MCF 10A (cell line): ENCODE data around the gene GRIN3B. TPM values are rescaled to one million over a fixed set of nuclear protein-coding genes. Genes with fewer than 3 reads are reported as not detected.
A peak's percentile ranks its signal among the peaks of the same experiment; 100 is the strongest.

Experiments
- BruUV-seq: library from RNA; stranded (reverse); fragments of 400-500 nt; replicated peaks from 2 replicates; lab custom pipeline; 2021; lab: Mats Ljungman, UMichigan
- CTCF ChIA-PET: fragments of 300-600 bp; sonication (Branson Sonifier 250); formaldehyde crosslinking; extraction: SDS; loops from one replicate; lab custom pipeline; 2021; ENCODE audit warnings: antibody characterized with exemption, inconsistent platforms; lab: Yijun Ruan, JAX
- POLR2A ChIA-PET: fragments of 300-600, 350-650 bp; sonication (Branson Sonifier 250); formaldehyde crosslinking; extraction: SDS; loops from one replicate; lab custom pipeline; 2020; ENCODE audit warnings: antibody characterized with exemption, inconsistent platforms; lab: Yijun Ruan, JAX
- DNase-seq: peaks from one replicate; pipeline ENCODE4 v3.0.0-alpha.2; 2018; ENCODE audit not compliant: unreplicated experiment
- H3K27ac Mint-ChIP-seq: one replicate; pipeline ENCODE4 v1.8.0; 2022; ENCODE audit warnings: mild to moderate bottlenecking, low read depth, mixed read lengths; ENCODE audit not compliant: unreplicated experiment
- H3K27me3 Mint-ChIP-seq: one replicate; pipeline ENCODE4 v1.8.0; 2022; ENCODE audit warnings: mixed read lengths; ENCODE audit not compliant: insufficient read depth, unreplicated experiment
- H3K36me3 Mint-ChIP-seq: one replicate; pipeline ENCODE4 v1.8.0; 2022; ENCODE audit warnings: mild to moderate bottlenecking, moderate library complexity, mixed read lengths; ENCODE audit not compliant: insufficient read depth, unreplicated experiment
- H3K4me1 Mint-ChIP-seq: one replicate; pipeline ENCODE4 v1.8.0; 2022; ENCODE audit warnings: mixed read lengths; ENCODE audit not compliant: insufficient read depth, unreplicated experiment
- H3K4me3 Mint-ChIP-seq: one replicate; pipeline ENCODE4 v1.8.0; 2022; ENCODE audit warnings: mild to moderate bottlenecking, moderate library complexity, mixed read lengths; ENCODE audit not compliant: unreplicated experiment
- H3K9me3 Mint-ChIP-seq: one replicate; pipeline ENCODE4 v1.8.0; 2022; ENCODE audit warnings: mixed read lengths; ENCODE audit not compliant: unreplicated experiment
- intact Hi-C: fragments of 100-400 bp; cut with micrococcal nuclease; formaldehyde crosslinking; loops from 2 replicates; pipeline ENCODE4 v1.14.1; 2022
- total RNA-seq: library from RNA; stranded (reverse); gene quantifications from 2 replicates; pipeline ENCODE4 v1.2.3, GENCODE V29; 2022
- TF ChIP-seq, protein P1 (sequence below): fragments of 200-600 bp; IDR thresholded peaks from one replicate; pipeline ENCODE4 v1.8.0; 2022; ENCODE audit warnings: antibody characterized with exemption, mild to moderate bottlenecking; ENCODE audit not compliant: unreplicated experiment

The GRIN3B gene
- total RNA-seq, 1 experiment from 2014 or later: not detected

DNA sequence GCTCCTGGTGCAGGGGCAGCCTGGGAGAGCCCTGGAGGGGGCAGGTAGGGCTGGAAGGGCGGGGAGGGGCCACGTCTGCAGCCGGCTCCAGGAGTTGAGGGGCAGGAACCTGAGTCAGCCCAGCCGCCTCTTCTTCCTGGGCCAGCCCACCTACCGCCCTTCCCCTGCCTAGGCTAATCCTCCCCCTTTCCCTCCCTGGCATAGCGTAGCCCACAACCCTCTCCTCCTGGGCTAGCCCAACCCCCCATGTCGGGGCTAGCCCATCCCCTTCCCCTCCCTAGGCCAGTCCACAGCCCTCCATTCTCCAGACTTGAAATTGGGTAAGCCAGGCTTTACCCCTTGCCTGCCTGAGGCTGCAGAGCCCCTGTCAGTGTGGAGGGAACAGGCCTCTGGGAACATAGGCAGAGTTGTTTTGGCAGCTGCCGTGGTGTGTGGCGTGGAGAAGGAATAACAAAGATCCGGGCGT lies 36.7 kb upstream of the GRIN3B start:
- peaks cover 47% of the 10 kb centered on the region for H3K36me3 Mint-ChIP-seq
- no peak overlapping the region for H3K27ac Mint-ChIP-seq
- POLR2A ChIA-PET: no interaction called here
- CTCF ChIA-PET: interaction anchor here (0.6 kb wide), 1 partner anchor 176 kb away, joined by 3 read pairs; no protein-coding TSS in a partner anchor
- no peaks in the 10 kb centered on the region for H3K9me3 Mint-ChIP-seq
- H3K4me1 Mint-ChIP-seq: peaks cover 16% of the 10 kb centered on the region
- H3K27me3 Mint-ChIP-seq: no peaks in the 10 kb centered on the region
- H3K4me3 Mint-ChIP-seq: no peak overlapping the region
- DNase-seq: no peak
- intact Hi-C loops: no loop called here
- no TSS peak for BruUV-seq
- TF ChIP-seq, protein P1, sequence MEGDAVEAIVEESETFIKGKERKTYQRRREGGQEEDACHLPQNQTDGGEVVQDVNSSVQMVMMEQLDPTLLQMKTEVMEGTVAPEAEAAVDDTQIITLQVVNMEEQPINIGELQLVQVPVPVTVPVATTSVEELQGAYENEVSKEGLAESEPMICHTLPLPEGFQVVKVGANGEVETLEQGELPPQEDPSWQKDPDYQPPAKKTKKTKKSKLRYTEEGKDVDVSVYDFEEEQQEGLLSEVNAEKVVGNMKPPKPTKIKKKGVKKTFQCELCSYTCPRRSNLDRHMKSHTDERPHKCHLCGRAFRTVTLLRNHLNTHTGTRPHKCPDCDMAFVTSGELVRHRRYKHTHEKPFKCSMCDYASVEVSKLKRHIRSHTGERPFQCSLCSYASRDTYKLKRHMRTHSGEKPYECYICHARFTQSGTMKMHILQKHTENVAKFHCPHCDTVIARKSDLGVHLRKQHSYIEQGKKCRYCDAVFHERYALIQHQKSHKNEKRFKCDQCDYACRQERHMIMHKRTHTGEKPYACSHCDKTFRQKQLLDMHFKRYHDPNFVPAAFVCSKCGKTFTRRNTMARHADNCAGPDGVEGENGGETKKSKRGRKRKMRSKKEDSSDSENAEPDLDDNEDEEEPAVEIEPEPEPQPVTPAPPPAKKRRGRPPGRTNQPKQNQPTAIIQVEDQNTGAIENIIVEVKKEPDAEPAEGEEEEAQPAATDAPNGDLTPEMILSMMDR: no peak

DNA sequence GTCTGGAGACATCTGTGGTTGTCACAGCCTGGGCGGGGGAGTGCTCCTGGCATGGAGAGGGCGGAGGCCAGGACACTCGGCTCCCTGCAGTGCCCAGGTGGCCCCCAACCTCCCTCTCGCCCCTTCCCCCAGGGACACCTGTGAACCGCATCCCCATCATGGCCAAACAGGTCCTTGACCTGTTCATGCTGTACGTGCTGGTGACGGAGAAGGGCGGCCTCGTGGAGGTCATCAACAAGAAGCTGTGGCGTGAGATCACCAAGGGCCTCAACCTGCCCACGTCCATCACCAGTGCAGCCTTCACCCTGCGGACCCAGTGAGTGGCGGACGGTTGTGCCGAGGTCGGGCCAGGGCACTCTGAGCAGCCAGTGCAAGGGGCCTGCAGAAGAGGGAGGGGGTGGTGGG lies 36.1 kb upstream of the GRIN3B start:
- BruUV-seq: no TSS peak
- ChIA-PET CTCF (interaction anchor here (0.5 to 0.9 kb wide), 2 partner anchors 9 to 125 kb away, joined by 3 read pairs; no protein-coding TSS in a partner anchor), POLR2A (no interaction called here)
- no peak for DNase-seq
- intact Hi-C loops: no loop called here
- peaks cover 10% of the 10 kb centered on the region for H3K4me1 Mint-ChIP-seq
- peaks cover 53% of the 10 kb centered on the region for H3K36me3 Mint-ChIP-seq
- TF ChIP-seq, protein P1: no peak
- H3K9me3 Mint-ChIP-seq: no peaks in the 10 kb centered on the region
- no peak overlapping the region for H3K27ac Mint-ChIP-seq
- no peaks in the 10 kb centered on the region for H3K27me3 Mint-ChIP-seq
- no peak overlapping the region for H3K4me3 Mint-ChIP-seq

DNA sequence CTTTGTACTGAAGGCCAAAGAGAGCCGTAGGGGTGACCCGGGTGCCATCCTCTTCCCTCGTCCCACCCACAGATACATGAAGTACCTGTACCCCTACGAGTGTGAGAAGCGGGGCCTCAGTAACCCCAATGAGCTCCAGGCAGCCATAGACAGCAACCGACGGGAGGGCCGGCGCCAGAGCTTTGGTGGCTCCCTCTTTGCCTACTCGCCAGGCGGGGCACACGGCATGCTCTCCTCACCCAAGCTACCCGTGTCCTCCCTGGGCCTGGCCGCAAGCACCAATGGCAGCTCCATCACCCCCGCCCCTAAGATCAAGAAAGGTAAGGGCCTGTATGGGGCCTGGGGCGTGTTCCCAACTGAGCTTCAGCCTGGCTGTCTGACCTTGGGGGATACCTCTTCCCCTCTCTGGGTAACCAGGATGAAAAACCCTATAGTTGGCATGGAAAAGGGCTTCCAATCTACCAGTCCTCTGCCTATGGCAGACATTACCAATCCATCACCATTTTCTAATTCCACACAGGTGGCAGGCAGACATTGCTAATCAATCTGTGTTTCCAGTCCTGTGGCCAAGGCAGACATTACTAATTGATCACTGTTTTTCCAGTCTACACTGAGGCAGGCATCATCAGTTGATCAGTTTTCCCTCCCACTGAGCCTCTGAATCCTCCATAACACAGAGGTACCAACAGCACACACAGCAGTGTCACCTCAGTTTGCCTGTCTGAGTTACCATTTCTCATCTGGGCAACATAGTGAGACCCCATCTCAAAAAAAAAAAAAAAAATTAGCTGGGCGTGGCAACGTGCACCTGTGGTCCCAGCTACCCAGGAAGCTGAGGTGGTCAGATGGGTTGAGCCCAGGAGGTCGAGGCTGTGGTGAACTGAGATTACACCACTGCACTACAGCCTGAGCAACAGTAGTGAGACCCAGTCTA lies 35.2 kb upstream of the GRIN3B start:
- TF ChIP-seq, protein P1: no peak
- Mint-ChIP-seq H3K4me1 (peaks cover 4% of the 10 kb centered on the region), H3K36me3 (peaks cover 61% of the 10 kb centered on the region), H3K9me3 (no peaks in the 10 kb centered on the region), H3K4me3 (no peak overlapping the region), H3K27ac (no peak overlapping the region), H3K27me3 (no peaks in the 10 kb centered on the region)
- peak; percentile 21 for DNase-seq
- ChIA-PET POLR2A (no interaction called here), CTCF (interaction anchor here (0.6 to 0.9 kb wide), 3 partner anchors 8 to 18 kb away, joined by 3 read pairs; no protein-coding TSS in a partner anchor)
- intact Hi-C loops: no loop called here
- BruUV-seq: no TSS peak

DNA sequence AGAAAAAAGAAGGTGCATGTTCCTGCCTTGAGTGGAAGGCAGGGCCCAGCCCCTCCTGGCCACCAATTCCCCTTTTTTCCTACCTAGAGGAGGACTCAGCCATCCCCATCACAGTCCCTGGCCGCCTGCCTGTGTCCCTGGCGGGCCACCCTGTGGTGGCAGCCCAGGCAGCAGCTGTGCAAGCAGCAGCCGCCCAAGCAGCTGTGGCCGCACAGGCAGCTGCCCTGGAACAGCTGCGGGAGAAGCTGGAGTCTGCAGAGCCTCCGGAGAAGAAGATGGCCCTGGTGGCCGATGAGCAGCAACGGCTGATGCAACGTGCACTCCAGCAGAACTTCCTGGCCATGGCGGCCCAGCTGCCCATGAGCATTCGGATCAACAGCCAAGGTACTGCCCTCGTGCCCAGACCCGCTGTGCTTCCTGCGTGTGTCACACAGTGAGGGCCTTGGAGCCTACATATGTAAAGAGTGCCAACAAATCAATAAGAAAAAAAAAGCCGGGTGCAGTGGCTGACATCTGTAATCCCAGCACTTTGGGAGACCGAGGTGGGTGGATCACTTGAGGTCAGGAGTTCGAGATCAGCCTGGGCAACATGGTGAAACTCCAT lies 33.6 kb upstream of the GRIN3B start:
- POLR2A ChIA-PET: interaction anchor here (0.6 to 1.3 kb wide), 4 partner anchors 18 to 215 kb away, joined by 3 to 5 read pairs (median 3); partner anchors contain the start of gene WDR18
- CTCF ChIA-PET: interaction anchor here (1.0 to 2.0 kb wide), 2 partner anchors 16 to 44 kb away, joined by 3 to 8 read pairs; no protein-coding TSS in a partner anchor
- Mint-ChIP-seq H3K9me3 (no peaks in the 10 kb centered on the region), H3K4me1 (peaks cover 4% of the 10 kb centered on the region), H3K4me3 (no peak overlapping the region), H3K27me3 (no peaks in the 10 kb centered on the region), H3K36me3 (peaks cover 75% of the 10 kb centered on the region), H3K27ac (no peak overlapping the region)
- DNase-seq: no peak
- intact Hi-C loops: no loop called here
- BruUV-seq: no TSS peak
- TF ChIP-seq, protein P1: no peak
